Measurements from ENCODE around the gene SEMG1. TPM values are rescaled to one million over a fixed set of nuclear protein-coding genes. Genes with fewer than 3 reads are reported as not detected.
A peak's percentile ranks its signal among the peaks of the same experiment; 100 is the strongest.

The SEMG1 gene
- total RNA-seq, 1 experiment from 2014 or later, result not detected

GRCh38 chr20:45253261-45253660, 46.4 kb downstream of the SEMG1 start:
- Mint-ChIP-seq H3K4me1 (ENCODE audit: insufficient read depth, unreplicated experiment) (peaks cover 68% of the 10 kb centered on the region), H3K27me3 (ENCODE audit: insufficient read depth, unreplicated experiment) (no peaks in the 10 kb centered on the region), H3K9me3 (ENCODE audit: unreplicated experiment) (peaks cover 7% of the 10 kb centered on the region), H3K4me3 (ENCODE audit: unreplicated experiment) (peak overlapping the region; percentile 79), H3K36me3 (ENCODE audit: insufficient read depth, unreplicated experiment) (peaks cover 18% of the 10 kb centered on the region), H3K27ac (ENCODE audit: low read depth, unreplicated experiment) (peak overlapping the region; percentile 95)
- intact Hi-C loops (cut with micrococcal nuclease), result no loop called here
- ChIA-PET CTCF (interaction anchor here (0.5 to 12.6 kb wide), 12 partner anchors 9 to 740 kb away, joined by 3 to 154 read pairs (median 4); no protein-coding TSS in a partner anchor), POLR2A (interaction anchor here (0.7 to 3.3 kb wide), 14 partner anchors 10 to 265 kb away, joined by 3 to 23 read pairs (median 6); partner anchors contain the start of genes PI3 and SYS1)
- DNase-seq (ENCODE audit: unreplicated experiment), result peak; percentile 81
- BruUV-seq (replicated peaks), result no TSS peak
- TF ChIP-seq CTCF (IDR thresholded peaks at IDR 0.05; ENCODE audit: unreplicated experiment), result no peak

GRCh38 chr20:45254383-45255262, 47.8 kb downstream of the SEMG1 start, which contains the start of gene SLPI:
TSS of gene SLPI (minus strand) at chr20:45254564. CDS start at chr20:45254543, 21 bp downstream.
- DNase-seq (ENCODE audit: unreplicated experiment), result peak; percentile 99
- Mint-ChIP-seq H3K4me1 (ENCODE audit: insufficient read depth, unreplicated experiment) (peaks cover 60% of the 10 kb centered on the region), H3K27ac (ENCODE audit: low read depth, unreplicated experiment) (peak within 1 kb of the TSS; percentile 95), H3K4me3 (ENCODE audit: unreplicated experiment) (peak within 1 kb of the TSS; percentile 79), H3K9me3 (ENCODE audit: unreplicated experiment) (peaks cover 3% of the 10 kb centered on the region), H3K36me3 (ENCODE audit: insufficient read depth, unreplicated experiment) (peaks cover 18% of the 10 kb centered on the region), H3K27me3 (ENCODE audit: insufficient read depth, unreplicated experiment) (no peaks in the 10 kb centered on the region)
- no peak for TF ChIP-seq CTCF (IDR thresholded peaks at IDR 0.05; ENCODE audit: unreplicated experiment)
- ChIA-PET CTCF (interaction anchor here (0.6 to 12.6 kb wide), 18 partner anchors 12 to 716 kb away, joined by 3 to 154 read pairs (median 4); no protein-coding TSS in a partner anchor), POLR2A (interaction anchor here (0.6 to 3.3 kb wide), 46 partner anchors 8 to 526 kb away, joined by 3 to 23 read pairs (median 4); partner anchors contain the start of genes PI3, PIGT, SEMG2 and SYS1)
- intact Hi-C loops (cut with micrococcal nuclease), result no loop called here
- BruUV-seq (replicated peaks), result no TSS peak

GRCh38 chr20:45257161-45257560, 50.3 kb downstream of the SEMG1 start:
- TF ChIP-seq CTCF (IDR thresholded peaks at IDR 0.05; ENCODE audit: unreplicated experiment), result no peak
- H3K4me1 Mint-ChIP-seq (ENCODE audit: insufficient read depth, unreplicated experiment), result peaks cover 41% of the 10 kb centered on the region
- no peak overlapping the region for H3K27ac Mint-ChIP-seq (ENCODE audit: low read depth, unreplicated experiment)
- CTCF ChIA-PET, result interaction anchor here (0.6 to 12.6 kb wide), 6 partner anchors 12 to 213 kb away, joined by 3 to 154 read pairs (median 6); no protein-coding TSS in a partner anchor
- H3K4me3 Mint-ChIP-seq (ENCODE audit: unreplicated experiment), result no peak overlapping the region
- no peaks in the 10 kb centered on the region for H3K9me3 Mint-ChIP-seq (ENCODE audit: unreplicated experiment)
- POLR2A ChIA-PET, result interaction anchor here (0.9 to 1.3 kb wide), 2 partner anchors 15 to 34 kb away, joined by 3 to 4 read pairs; no protein-coding TSS in a partner anchor
- intact Hi-C loops (cut with micrococcal nuclease), result no loop called here
- DNase-seq (ENCODE audit: unreplicated experiment), result no peak
- no TSS peak for BruUV-seq (replicated peaks)
- H3K27me3 Mint-ChIP-seq (ENCODE audit: insufficient read depth, unreplicated experiment), result no peaks in the 10 kb centered on the region
- H3K36me3 Mint-ChIP-seq (ENCODE audit: insufficient read depth, unreplicated experiment), result peaks cover 2% of the 10 kb centered on the region

GRCh38 chr20:45257711-45258110, 50.9 kb downstream of the SEMG1 start:
- POLR2A ChIA-PET, result interaction anchor here (0.9 to 1.3 kb wide), 3 partner anchors 14 to 37 kb away, joined by 3 to 5 read pairs (median 4); no protein-coding TSS in a partner anchor
- no peak for DNase-seq (ENCODE audit: unreplicated experiment)
- H3K4me3 Mint-ChIP-seq (ENCODE audit: unreplicated experiment), result no peak overlapping the region
- no peaks in the 10 kb centered on the region for H3K9me3 Mint-ChIP-seq (ENCODE audit: unreplicated experiment)
- TF ChIP-seq CTCF (IDR thresholded peaks at IDR 0.05; ENCODE audit: unreplicated experiment), result no peak
- H3K27me3 Mint-ChIP-seq (ENCODE audit: insufficient read depth, unreplicated experiment), result no peaks in the 10 kb centered on the region
- CTCF ChIA-PET, result interaction anchor here (0.6 to 12.6 kb wide), 5 partner anchors 13 to 214 kb away, joined by 3 to 154 read pairs (median 6); no protein-coding TSS in a partner anchor
- intact Hi-C loops (cut with micrococcal nuclease), result no loop called here
- BruUV-seq (replicated peaks), result no TSS peak
- no peak overlapping the region for H3K27ac Mint-ChIP-seq (ENCODE audit: low read depth, unreplicated experiment)
- peaks cover 35% of the 10 kb centered on the region for H3K4me1 Mint-ChIP-seq (ENCODE audit: insufficient read depth, unreplicated experiment)
- no peaks in the 10 kb centered on the region for H3K36me3 Mint-ChIP-seq (ENCODE audit: insufficient read depth, unreplicated experiment)
